Esophagus muscularis mucosa (tissue), 4 donors: ENCODE measurements around the gene LRMDA.

Experiments used
- CTCF ChIP-seq, 3 experiments: fragments of 200-600 bp in 2 of 3; fragments of 450-650 bp in 1 of 3; sonication (generic) in 2 of 3; IDR thresholded peaks; one replicate each; pipeline ENCODE4 v1.5.1; 2017 to 2019; ENCODE audit warnings: antibody characterized with exemption in 3 of 3, mild to moderate bottlenecking in 2 of 3, moderate library complexity in 1 of 3
- EP300 ChIP-seq: sonication (generic); formaldehyde crosslinking; IDR thresholded peaks from one replicate; pipeline ENCODE4 v1.6.1; 2017; ENCODE audit warnings: antibody characterized with exemption
- POLR2A ChIP-seq: fragments of 450-650 bp; IDR thresholded peaks from one replicate; pipeline ENCODE4 v1.6.1; 2017; ENCODE audit warnings: antibody characterized with exemption, moderate library complexity, mild to moderate bottlenecking, low read depth

GRCh38 chr10:75738924-75739323, 307.5 kb downstream of the LRMDA start:
- TF ChIP-seq POLR2A (no peak), CTCF (IDR thresholded peaks at IDR 0.05) (no peak), EP300 (no peak)
